Mammary epithelial cell (primary cell): ENCODE measurements around the gene OR8B8.

ENCODE experiments used
- EZH2 ChIP-seq: IDR thresholded peaks from 2 replicates; pipeline ENCODE4 v1.6.1; 2012; ENCODE audit warnings: low read length, inconsistent platforms, borderline replicate concordance
- TF ChIP-seq, protein P1 (sequence below), 2 donors: IDR thresholded peaks in 1 of 2; conservative IDR thresholded peaks in 1 of 2; 2 replicates each; pipeline ENCODE4 v1.5.1; 2011 to 2012; ENCODE audit warnings: inconsistent platforms in 2 of 2, low read length in 2 of 2, mild to moderate bottlenecking in 2 of 2, control low read depth in 1 of 2, low read depth in 1 of 2; ENCODE audit not compliant: insufficient read depth in 1 of 2; ENCODE audit errors: extremely low read depth in 1 of 2

DNA sequence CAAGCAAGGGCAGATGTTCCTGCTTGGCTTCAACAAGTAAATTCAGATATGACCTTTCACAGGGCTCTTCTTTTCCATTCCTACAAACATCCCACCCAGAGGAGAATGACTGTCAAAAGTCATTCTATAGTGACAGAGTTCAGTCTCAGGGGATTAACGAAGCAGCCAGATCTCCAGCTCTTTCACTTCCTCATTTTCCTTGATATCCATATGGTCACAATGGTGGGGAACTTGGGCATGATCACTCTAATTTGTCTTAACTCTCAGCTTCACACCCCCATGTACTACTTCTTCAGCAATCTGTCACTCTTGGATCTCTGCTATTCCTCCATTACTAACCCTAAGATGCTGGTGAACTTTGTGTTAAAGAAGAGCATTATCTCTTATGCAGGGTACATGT, 15.0 kb upstream of the OR8B8 start:
- TF ChIP-seq, protein P1, sequence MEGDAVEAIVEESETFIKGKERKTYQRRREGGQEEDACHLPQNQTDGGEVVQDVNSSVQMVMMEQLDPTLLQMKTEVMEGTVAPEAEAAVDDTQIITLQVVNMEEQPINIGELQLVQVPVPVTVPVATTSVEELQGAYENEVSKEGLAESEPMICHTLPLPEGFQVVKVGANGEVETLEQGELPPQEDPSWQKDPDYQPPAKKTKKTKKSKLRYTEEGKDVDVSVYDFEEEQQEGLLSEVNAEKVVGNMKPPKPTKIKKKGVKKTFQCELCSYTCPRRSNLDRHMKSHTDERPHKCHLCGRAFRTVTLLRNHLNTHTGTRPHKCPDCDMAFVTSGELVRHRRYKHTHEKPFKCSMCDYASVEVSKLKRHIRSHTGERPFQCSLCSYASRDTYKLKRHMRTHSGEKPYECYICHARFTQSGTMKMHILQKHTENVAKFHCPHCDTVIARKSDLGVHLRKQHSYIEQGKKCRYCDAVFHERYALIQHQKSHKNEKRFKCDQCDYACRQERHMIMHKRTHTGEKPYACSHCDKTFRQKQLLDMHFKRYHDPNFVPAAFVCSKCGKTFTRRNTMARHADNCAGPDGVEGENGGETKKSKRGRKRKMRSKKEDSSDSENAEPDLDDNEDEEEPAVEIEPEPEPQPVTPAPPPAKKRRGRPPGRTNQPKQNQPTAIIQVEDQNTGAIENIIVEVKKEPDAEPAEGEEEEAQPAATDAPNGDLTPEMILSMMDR (conservative IDR thresholded peaks at IDR 0.05 in 1 of 2, IDR thresholded peaks at IDR 0.05 in 1 of 2; ENCODE audit: extremely low read depth in 1 of 2, insufficient read depth in 1 of 2, low read depth in 1 of 2, low read length in 2 of 2) = no peak
- TF ChIP-seq EZH2 = no peak
